ENCODE data around the gene CYB5R2.

GRCh38 chr11:7688238-7688826 is 15.0 kb upstream of the CYB5R2 start:
- TF ChIP-seq CTCF (IDR thresholded peaks at IDR 0.05) (peak; percentile 80), TCF12 (IDR thresholded peaks at IDR 0.05) (no peak), RCOR1 (IDR thresholded peaks at IDR 0.05; ENCODE audit: low read length) (no peak), EP300 (IDR thresholded peaks at IDR 0.05; ENCODE audit: borderline replicate concordance in 1 of 2, low read depth in 1 of 2, low read length in 1 of 2) (no peak), RXRA (IDR thresholded peaks at IDR 0.05; ENCODE audit: borderline replicate concordance, low read depth) (no peak), REST (IDR thresholded peaks at IDR 0.05; ENCODE audit: low read depth, low read length) (no peak), TAF1 (IDR thresholded peaks at IDR 0.05; ENCODE audit: borderline replicate concordance, low read depth, low read length) (no peak), ZBTB33 (IDR thresholded peaks at IDR 0.05; ENCODE audit: borderline replicate concordance, low read depth) (no peak), SMC3 (IDR thresholded peaks at IDR 0.05; ENCODE audit: low read depth, low read length) (peak; percentile 67), ELF1 (IDR thresholded peaks at IDR 0.05) (no peak), RFX5 (IDR thresholded peaks at IDR 0.05; ENCODE audit: low read length) (no peak), GABPA (IDR thresholded peaks at IDR 0.05; ENCODE audit: low read depth) (no peak)

Data from SK-N-SH (cell line).